Type B pancreatic cell (in vitro differentiated cells): ENCODE data around the gene BLOC1S6. TPM values are rescaled to one million over a fixed set of nuclear protein-coding genes. Genes with fewer than 3 reads are reported as not detected.
A peak's percentile ranks its signal among the peaks of the same experiment; 100 is the strongest.

ENCODE experiments used
- DNase-seq: peaks from one replicate; pipeline ENCODE4 v3.0.0; 2021; ENCODE audit warnings: mixed read lengths; ENCODE audit not compliant: unreplicated experiment; ENCODE audit errors: extremely low spot score
- H3K27ac Mint-ChIP-seq: 2 replicates; pipeline ENCODE4 v1.8.0; 2021; ENCODE audit warnings: mild to moderate bottlenecking, mixed read lengths
- H3K27me3 Mint-ChIP-seq: 2 replicates; pipeline ENCODE4 v1.8.0; 2021; ENCODE audit warnings: mixed read lengths
- H3K36me3 Mint-ChIP-seq: 2 replicates; pipeline ENCODE4 v1.8.0; 2021; ENCODE audit warnings: mixed read lengths
- H3K4me1 Mint-ChIP-seq: one replicate; pipeline ENCODE4 v1.8.0; 2021; ENCODE audit warnings: mixed read lengths; ENCODE audit not compliant: unreplicated experiment
- H3K4me3 Mint-ChIP-seq: 2 replicates; pipeline ENCODE4 v1.8.0; 2021; ENCODE audit warnings: mild to moderate bottlenecking, mixed read lengths
- H3K9me3 Mint-ChIP-seq: 2 replicates; pipeline ENCODE4 v1.8.0; 2021; ENCODE audit warnings: mixed read lengths
- total RNA-seq: library from RNA; stranded (reverse); gene quantifications from 2 replicates; pipeline ENCODE4 v1.2.1, GENCODE V29; 2021; ENCODE audit warnings: low replicate concordance
- TF ChIP-seq, protein P1 (sequence below): fragments of 200-600 bp; sonication (generic); conservative IDR thresholded peaks from 2 replicates; pipeline ENCODE4 v1.5.0; 2021; ENCODE audit warnings: antibody characterized with exemption, mild to moderate bottlenecking

BLOC1S6 gene
- total RNA-seq, 1 donor from 2014 or later = 46.7 TPM

DNA sequence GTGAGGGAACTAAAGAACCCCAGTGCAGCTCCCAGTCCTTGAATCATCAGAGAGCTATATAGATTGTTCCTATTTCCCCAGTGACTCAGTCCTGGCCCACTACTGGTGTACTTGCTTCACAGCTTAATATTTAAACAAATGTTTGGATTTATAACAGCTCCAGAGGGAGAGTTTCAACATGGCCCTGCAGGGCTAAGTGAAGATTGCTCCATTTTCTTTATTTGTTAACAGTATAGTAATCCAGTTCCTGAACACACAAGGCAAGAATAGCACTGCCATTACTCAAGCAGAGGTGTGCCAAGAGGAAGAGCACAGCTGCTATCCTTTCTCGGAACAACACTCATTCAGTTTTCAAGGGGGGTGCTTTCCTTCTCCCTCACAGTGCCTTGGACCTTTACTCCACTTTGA is 54.2 kb downstream of the BLOC1S6 start:
- Mint-ChIP-seq H3K27ac (no peak overlapping the region), H3K4me1 (peaks cover 12% of the 10 kb centered on the region), H3K36me3 (no peaks in the 10 kb centered on the region), H3K4me3 (no peak overlapping the region), H3K27me3 (peaks cover 20% of the 10 kb centered on the region), H3K9me3 (no peaks in the 10 kb centered on the region)
- no peak for DNase-seq
- TF ChIP-seq, protein P1, sequence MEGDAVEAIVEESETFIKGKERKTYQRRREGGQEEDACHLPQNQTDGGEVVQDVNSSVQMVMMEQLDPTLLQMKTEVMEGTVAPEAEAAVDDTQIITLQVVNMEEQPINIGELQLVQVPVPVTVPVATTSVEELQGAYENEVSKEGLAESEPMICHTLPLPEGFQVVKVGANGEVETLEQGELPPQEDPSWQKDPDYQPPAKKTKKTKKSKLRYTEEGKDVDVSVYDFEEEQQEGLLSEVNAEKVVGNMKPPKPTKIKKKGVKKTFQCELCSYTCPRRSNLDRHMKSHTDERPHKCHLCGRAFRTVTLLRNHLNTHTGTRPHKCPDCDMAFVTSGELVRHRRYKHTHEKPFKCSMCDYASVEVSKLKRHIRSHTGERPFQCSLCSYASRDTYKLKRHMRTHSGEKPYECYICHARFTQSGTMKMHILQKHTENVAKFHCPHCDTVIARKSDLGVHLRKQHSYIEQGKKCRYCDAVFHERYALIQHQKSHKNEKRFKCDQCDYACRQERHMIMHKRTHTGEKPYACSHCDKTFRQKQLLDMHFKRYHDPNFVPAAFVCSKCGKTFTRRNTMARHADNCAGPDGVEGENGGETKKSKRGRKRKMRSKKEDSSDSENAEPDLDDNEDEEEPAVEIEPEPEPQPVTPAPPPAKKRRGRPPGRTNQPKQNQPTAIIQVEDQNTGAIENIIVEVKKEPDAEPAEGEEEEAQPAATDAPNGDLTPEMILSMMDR = no peak

DNA sequence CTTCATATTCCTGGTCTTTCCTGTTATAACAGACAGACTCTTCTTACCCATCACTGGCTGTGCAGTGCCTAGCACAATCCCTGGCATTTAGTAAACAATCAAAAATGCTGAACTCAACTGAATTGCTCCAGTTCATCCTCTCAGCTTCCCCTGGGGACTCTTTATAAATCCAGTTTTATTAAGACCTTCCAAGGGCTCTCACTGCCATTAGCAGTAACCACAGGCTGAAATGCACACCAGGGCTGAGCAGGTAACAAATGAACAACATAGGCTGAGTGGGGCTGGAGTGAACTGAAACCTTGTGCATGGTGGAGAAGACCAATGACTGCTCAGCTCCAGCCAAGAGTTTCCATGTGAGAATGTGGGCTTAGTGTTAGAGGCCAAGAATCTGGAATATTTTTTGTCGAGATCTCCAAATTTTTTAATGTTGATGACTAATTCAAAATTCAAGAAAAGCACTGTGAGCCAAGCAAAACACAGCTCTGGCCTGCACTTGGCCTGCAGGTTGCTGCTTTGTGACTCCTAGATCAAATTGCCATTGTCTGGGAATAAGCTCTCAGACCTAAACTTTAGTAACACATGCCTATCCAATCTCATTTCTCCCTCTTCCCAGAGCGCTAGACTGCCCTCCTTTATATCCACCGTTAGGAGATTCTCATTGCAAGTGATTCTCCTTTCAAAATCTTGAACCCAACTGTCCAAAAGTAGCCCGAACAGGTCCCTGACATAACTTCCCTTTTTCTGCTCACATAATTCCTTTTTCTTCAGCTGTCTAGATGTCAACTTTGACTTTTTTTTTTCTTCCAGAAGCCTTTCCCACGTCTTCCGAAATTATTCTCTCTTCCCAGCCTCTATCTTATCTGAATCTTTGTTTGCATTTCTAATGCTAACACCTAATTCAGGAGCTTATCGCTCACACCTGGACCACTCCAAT is 55.1 kb downstream of the BLOC1S6 start:
- DNase-seq = no peak
- Mint-ChIP-seq H3K9me3 (no peaks in the 10 kb centered on the region), H3K4me1 (peaks cover 11% of the 10 kb centered on the region), H3K4me3 (no peak overlapping the region), H3K36me3 (no peaks in the 10 kb centered on the region), H3K27me3 (peaks cover 20% of the 10 kb centered on the region), H3K27ac (peak overlapping the region; percentile 63)
- TF ChIP-seq, protein P1 = no peak

DNA sequence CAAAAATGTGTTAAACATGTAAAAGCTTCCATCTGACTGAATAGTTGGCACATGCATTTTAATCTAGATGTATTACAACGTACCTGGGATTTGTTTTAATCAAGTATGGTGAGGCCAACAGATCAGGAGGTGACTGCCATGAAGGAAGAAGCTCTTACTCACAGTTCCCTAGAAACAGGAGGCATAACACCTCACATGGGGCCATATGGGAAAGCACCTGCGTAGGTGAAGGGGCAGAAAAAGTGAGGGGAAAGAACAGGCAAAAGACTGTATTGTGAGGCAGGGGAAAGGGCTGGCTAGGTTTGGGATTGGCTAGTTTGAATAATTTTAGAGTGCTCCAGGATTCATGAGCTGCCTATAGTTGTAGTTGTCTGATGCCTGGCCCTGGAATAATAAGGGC is 57.3 kb downstream of the BLOC1S6 start:
- Mint-ChIP-seq H3K4me1 (peaks cover 4% of the 10 kb centered on the region), H3K4me3 (no peak overlapping the region), H3K27me3 (peaks cover 12% of the 10 kb centered on the region), H3K27ac (no peak overlapping the region), H3K9me3 (no peaks in the 10 kb centered on the region), H3K36me3 (no peaks in the 10 kb centered on the region)
- DNase-seq = no peak
- TF ChIP-seq, protein P1 = no peak

DNA sequence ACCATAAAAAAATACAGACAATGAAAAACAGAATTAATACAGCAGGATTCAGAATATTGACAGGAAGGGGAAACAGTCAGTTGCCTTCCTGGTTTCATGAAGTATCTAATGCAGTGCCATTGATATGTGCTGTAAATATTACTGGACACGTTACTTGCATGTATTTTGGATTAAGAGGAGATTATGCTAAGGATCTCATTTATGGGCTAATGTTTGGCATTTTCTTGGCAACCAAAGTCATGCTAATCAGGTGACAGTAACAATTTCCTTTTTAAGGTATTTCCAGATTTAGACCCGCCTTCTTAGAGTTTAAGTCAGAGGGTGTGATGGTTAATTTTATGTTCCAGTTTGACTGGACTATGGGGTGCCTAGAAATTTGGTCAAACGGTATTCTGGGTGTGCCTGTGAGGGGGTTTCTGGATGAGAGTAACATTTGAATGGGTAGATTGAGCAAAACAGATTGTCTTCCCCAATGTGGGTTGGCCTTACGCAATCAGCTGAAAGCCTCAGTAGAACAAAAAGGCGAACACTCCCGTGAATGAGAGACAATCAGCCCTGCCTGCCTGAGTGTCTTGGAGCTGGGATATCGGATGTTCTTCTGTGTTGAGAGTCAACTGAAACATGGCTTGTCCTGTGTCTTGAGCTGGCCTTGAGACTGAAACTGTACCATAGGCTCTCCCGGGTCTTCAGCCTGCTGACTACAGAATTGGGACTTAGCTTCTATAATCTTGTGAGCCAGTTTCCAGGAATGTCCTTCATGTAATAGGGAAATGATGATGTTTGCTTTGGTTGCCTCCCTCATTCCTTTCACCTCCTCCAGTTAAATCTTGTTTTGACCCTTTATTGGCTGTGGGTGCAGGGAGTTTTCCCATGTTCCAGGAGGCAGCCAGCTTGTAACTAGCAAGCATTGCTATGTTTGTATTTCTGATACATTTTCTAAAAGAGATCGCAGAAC is 58.1 kb downstream of the BLOC1S6 start:
- Mint-ChIP-seq H3K27ac (no peak overlapping the region), H3K4me1 (peaks cover 4% of the 10 kb centered on the region), H3K9me3 (no peaks in the 10 kb centered on the region)

DNA sequence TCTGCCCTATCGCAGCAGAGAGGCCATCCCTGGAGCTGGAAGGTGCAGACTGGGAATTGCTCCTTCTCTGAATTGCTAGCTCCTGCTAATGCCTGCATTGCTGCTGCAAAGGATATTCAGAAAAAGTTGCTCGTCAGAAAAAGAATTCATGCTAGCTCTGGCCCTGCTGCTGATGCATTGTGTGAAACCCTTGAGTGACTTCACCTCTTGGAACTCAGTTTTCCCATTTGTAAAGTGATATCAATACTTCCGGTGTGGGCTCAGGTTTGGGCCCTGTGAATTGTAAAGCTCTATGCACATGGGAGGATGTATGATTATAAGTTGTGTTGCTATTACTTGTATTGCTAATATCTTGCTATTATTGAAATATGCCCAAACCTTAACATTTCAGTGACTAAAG is 59.0 kb downstream of the BLOC1S6 start:
- Mint-ChIP-seq H3K4me3 (no peak overlapping the region), H3K36me3 (no peaks in the 10 kb centered on the region), H3K27me3 (peaks cover 7% of the 10 kb centered on the region), H3K9me3 (no peaks in the 10 kb centered on the region), H3K27ac (no peak overlapping the region), H3K4me1 (peaks cover 4% of the 10 kb centered on the region)
- DNase-seq = no peak
- TF ChIP-seq, protein P1 = no peak

More for the DNA sequence above, 58.1 kb downstream of the BLOC1S6 start:
- TF ChIP-seq, protein P1 = no peak
- H3K4me3 Mint-ChIP-seq = no peak overlapping the region
- H3K36me3 Mint-ChIP-seq = no peaks in the 10 kb centered on the region
- peaks cover 10% of the 10 kb centered on the region for H3K27me3 Mint-ChIP-seq
- no peak for DNase-seq
